ENCODE results near the gene AP1S1.

GRCh38 chr7:101153969-101154692, at the start of gene AP1S1:
- TF ChIP-seq BHLHE40 (IDR thresholded peaks at IDR 0.05; ENCODE audit: borderline replicate concordance) = no peak
- no peak for TF ChIP-seq SP1 (IDR thresholded peaks at IDR 0.05)
- no peak for TF ChIP-seq FOXM1 (IDR thresholded peaks at IDR 0.05; ENCODE audit: borderline replicate concordance)
- no peak for TF ChIP-seq SUZ12 (IDR thresholded peaks at IDR 0.05)
- no peak for TF ChIP-seq HDGF (IDR thresholded peaks at IDR 0.05; ENCODE audit: borderline replicate concordance)
- TF ChIP-seq FOXA1 (IDR thresholded peaks at IDR 0.05) = no peak
